ENCODE measurements around the gene HEPHL1.

The HEPHL1 gene

GRCh38 chr11:93984196-93984567, 37.0 kb upstream of the HEPHL1 start:
- TF ChIP-seq POLR2AphosphoS5 (IDR thresholded peaks at IDR 0.05; ENCODE audit: low read depth, low read length) = no peak
- no peak for TF ChIP-seq SIN3A (IDR thresholded peaks at IDR 0.05; ENCODE audit: borderline replicate concordance, insufficient read depth, low read length)
- TF ChIP-seq FOXP2 (optimal IDR thresholded peaks at IDR 0.05; ENCODE audit: borderline replicate concordance, extremely low read depth, extremely low read length, insufficient read depth) = no peak
- TF ChIP-seq TAF1 (IDR thresholded peaks at IDR 0.05; ENCODE audit: borderline replicate concordance, insufficient read depth, low read length) = no peak
- TF ChIP-seq REST (IDR thresholded peaks at IDR 0.05; ENCODE audit: insufficient read depth in 1 of 2, low read depth in 2 of 2, low read length in 2 of 2) = no peak

- TF ChIP-seq POLR2AphosphoS5 (IDR thresholded peaks at IDR 0.05; ENCODE audit: low read depth, low read length) = no peak
- no peak for TF ChIP-seq SIN3A (IDR thresholded peaks at IDR 0.05; ENCODE audit: borderline replicate concordance, insufficient read depth, low read length)
- TF ChIP-seq FOXP2 (optimal IDR thresholded peaks at IDR 0.05; ENCODE audit: borderline replicate concordance, extremely low read depth, extremely low read length, insufficient read depth) = no peak
- TF ChIP-seq REST (IDR thresholded peaks at IDR 0.05; ENCODE audit: insufficient read depth in 1 of 2, low read depth in 2 of 2, low read length in 2 of 2) = no peak
- no peak for TF ChIP-seq TAF1 (IDR thresholded peaks at IDR 0.05; ENCODE audit: borderline replicate concordance, insufficient read depth, low read length)
Observed at GRCh38 chr11:93984936-93985335, 36.2 kb upstream of the HEPHL1 start.

- TF ChIP-seq REST (IDR thresholded peaks at IDR 0.05; ENCODE audit: insufficient read depth in 1 of 2, low read depth in 2 of 2, low read length in 2 of 2) (no peak), TAF1 (IDR thresholded peaks at IDR 0.05; ENCODE audit: borderline replicate concordance, insufficient read depth, low read length) (no peak), POLR2AphosphoS5 (IDR thresholded peaks at IDR 0.05; ENCODE audit: low read depth, low read length) (no peak), FOXP2 (optimal IDR thresholded peaks at IDR 0.05; ENCODE audit: borderline replicate concordance, extremely low read depth, extremely low read length, insufficient read depth) (no peak), SIN3A (IDR thresholded peaks at IDR 0.05; ENCODE audit: borderline replicate concordance, insufficient read depth, low read length) (no peak)
Observed at GRCh38 chr11:93986716-93987115, 34.4 kb upstream of the HEPHL1 start.

- no peak for TF ChIP-seq SIN3A (IDR thresholded peaks at IDR 0.05; ENCODE audit: borderline replicate concordance, insufficient read depth, low read length)
- no peak for TF ChIP-seq TAF1 (IDR thresholded peaks at IDR 0.05; ENCODE audit: borderline replicate concordance, insufficient read depth, low read length)
- no peak for TF ChIP-seq POLR2AphosphoS5 (IDR thresholded peaks at IDR 0.05; ENCODE audit: low read depth, low read length)
- no peak for TF ChIP-seq REST (IDR thresholded peaks at IDR 0.05; ENCODE audit: insufficient read depth in 1 of 2, low read depth in 2 of 2, low read length in 2 of 2)
- TF ChIP-seq FOXP2 (optimal IDR thresholded peaks at IDR 0.05; ENCODE audit: borderline replicate concordance, extremely low read depth, extremely low read length, insufficient read depth) = no peak
Observed at GRCh38 chr11:93988455-93988854, 32.7 kb upstream of the HEPHL1 start.

GRCh38 chr11:93988912-93989311, 32.2 kb upstream of the HEPHL1 start:
- TF ChIP-seq FOXP2 (optimal IDR thresholded peaks at IDR 0.05; ENCODE audit: borderline replicate concordance, extremely low read depth, extremely low read length, insufficient read depth) (no peak), TAF1 (IDR thresholded peaks at IDR 0.05; ENCODE audit: borderline replicate concordance, insufficient read depth, low read length) (no peak), SIN3A (IDR thresholded peaks at IDR 0.05; ENCODE audit: borderline replicate concordance, insufficient read depth, low read length) (no peak)
